CD4-positive, alpha-beta T cell (primary cell): Measurements from ENCODE around the gene BANF2. TPM values are rescaled to one million over a fixed set of nuclear protein-coding genes. Genes with fewer than 3 reads are reported as not detected.

Source experiments
- ATAC-seq: fragments of 200-7000 bp; cut with Tn5 transposase; one replicate; pipeline ENCODE4 v1.10.0; 2022; ENCODE audit warnings: mild to moderate bottlenecking; ENCODE audit not compliant: poor library complexity
- CTCF ChIA-PET: fragments of 350-600 bp; sonication (Branson Sonifier 250); formaldehyde crosslinking; loops from one replicate; lab custom pipeline; 2021; ENCODE audit warnings: antibody characterized with exemption, inconsistent platforms; lab: Charles Lee
- POLR2A ChIA-PET: fragments of 350-600 bp; sonication (Branson Sonifier 250); formaldehyde crosslinking; loops from one replicate; lab custom pipeline; 2021; ENCODE audit warnings: antibody characterized with exemption, inconsistent platforms; lab: Charles Lee
- DNase-seq, 14 experiments: peaks; one replicate each; pipeline ENCODE4 v3.0.0-alpha.2; 2013 to 2020; ENCODE audit warnings: mixed read lengths in 2 of 14
- H3K27ac ChIP-seq, 2 donors: one replicate each; pipeline versions ENCODE4 v1.5.1 to v1.7.0; 2013; ENCODE audit warnings: low read length in 2 of 2, low read depth in 1 of 2, mild to moderate bottlenecking in 1 of 2
- H3K27me3 ChIP-seq, 2 experiments: 1 replicate in 1 of 2; 2 replicates in 1 of 2; pipeline versions ENCODE4 v1.6.1 to v1.7.0; 2013; ENCODE audit warnings: low read length in 2 of 2, control low read depth in 1 of 2, mild to moderate bottlenecking in 1 of 2, moderate library complexity in 1 of 2; ENCODE audit not compliant: insufficient read depth in 2 of 2, control insufficient read depth in 1 of 2
- H3K36me3 ChIP-seq: one replicate; pipeline ENCODE4 v1.6.1; 2013; ENCODE audit warnings: low read length, control low read depth; ENCODE audit not compliant: insufficient read depth
- H3K4me1 ChIP-seq: one replicate; pipeline ENCODE4 v1.6.1; 2013; ENCODE audit warnings: low read length, control low read depth; ENCODE audit not compliant: insufficient read depth
- H3K4me3 ChIP-seq: one replicate; pipeline ENCODE4 v1.5.1; 2013; ENCODE audit warnings: mild to moderate bottlenecking, low read length, moderate library complexity
- H3K9me3 ChIP-seq, 2 experiments: 1 replicate in 1 of 2; 2 replicates in 1 of 2; pipeline versions ENCODE4 v1.6.1 to v1.7.0; 2013; ENCODE audit warnings: low read length in 2 of 2, mild to moderate bottlenecking in 2 of 2, control low read depth in 1 of 2, moderate library complexity in 1 of 2; ENCODE audit not compliant: control insufficient read depth in 1 of 2, insufficient read depth in 1 of 2
- H3K27ac Mint-ChIP-seq: one replicate; pipeline ENCODE4 v1.8.0; 2020; ENCODE audit warnings: mixed read lengths
- H3K27me3 Mint-ChIP-seq: one replicate; pipeline ENCODE4 v1.8.0; 2021; ENCODE audit warnings: mixed read lengths
- H3K36me3 Mint-ChIP-seq: one replicate; pipeline ENCODE4 v1.8.0; 2021; ENCODE audit warnings: low read depth, mixed read lengths
- H3K4me1 Mint-ChIP-seq: one replicate; pipeline ENCODE4 v1.8.0; 2021; ENCODE audit warnings: low read depth, mixed read lengths
- H3K4me3 Mint-ChIP-seq: one replicate; pipeline ENCODE4 v1.8.0; 2020; ENCODE audit warnings: mild to moderate bottlenecking, mixed read lengths
- H3K9me3 Mint-ChIP-seq: one replicate; pipeline ENCODE4 v1.8.0; 2020; ENCODE audit warnings: mixed read lengths
- intact Hi-C, 2 experiments: fragments of 100-400 bp; cut with DNase I in 1 of 2; cut with micrococcal nuclease in 1 of 2; formaldehyde crosslinking; loops; one replicate each; pipeline versions ENCODE4 v1.15.1 to v1.9.0; 2023 to 2025; cut with DNase I, micrococcal nuclease
- total RNA-seq, 174 experiments: library from RNA in 2 of 174; stranded (reverse) in 2 of 174; gene quantifications; one replicate each; pipeline ENCODE4 v1.2.3 and lab custom pipeline; 2021 to 2026
- TF ChIP-seq, protein P1 (sequence below): fragments of 200-600 bp; IDR thresholded peaks from one replicate; pipeline ENCODE4 v1.8.0; 2022; ENCODE audit warnings: antibody characterized with exemption, mild to moderate bottlenecking

The BANF2 gene
- total RNA-seq, 2 experiments from 2014 or later, result not detected

DNA sequence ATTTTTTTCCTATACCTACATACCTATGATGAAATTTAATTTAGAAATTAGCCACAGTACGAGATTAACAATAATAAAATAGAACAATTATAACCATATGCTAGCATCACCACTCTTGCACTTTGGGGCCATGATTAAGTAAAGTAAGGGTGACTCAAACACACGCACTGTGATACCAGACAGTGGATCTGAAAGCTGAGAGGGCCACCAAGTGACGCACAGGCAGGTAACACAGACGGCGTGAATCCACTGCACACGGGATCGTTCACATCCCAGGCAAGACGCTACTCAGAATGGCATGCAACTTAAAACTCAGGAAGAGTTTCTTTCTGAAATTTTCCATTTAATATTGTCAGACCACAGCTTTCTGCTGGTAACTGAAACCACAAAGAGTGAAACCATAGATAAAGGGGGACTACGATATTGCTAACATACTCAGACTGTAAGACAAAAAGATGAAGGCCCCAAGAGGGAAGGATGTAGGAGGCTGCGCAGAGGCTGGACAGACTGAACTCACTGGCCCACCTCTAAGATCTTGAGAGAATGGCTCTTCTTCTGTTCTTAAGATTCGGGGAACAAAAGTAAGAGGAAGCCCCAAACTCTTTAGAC lies 35.6 kb upstream of the BANF2 start:
- DNase-seq, result peak in 1 of 14 experiments; percentile 10
- ChIA-PET POLR2A (no interaction called here), CTCF (no interaction called here)
- Mint-ChIP-seq H3K4me3 (no peak overlapping the region), H3K27me3 (no peaks in the 10 kb centered on the region), H3K27ac (no peak overlapping the region), H3K36me3 (peaks cover 16% of the 10 kb centered on the region), H3K4me1 (peaks cover 26% of the 10 kb centered on the region), H3K9me3 (no peaks in the 10 kb centered on the region)
- Histone ChIP-seq H3K9me3 (peaks cover 0 to 10% of the 10 kb centered on the region in 2 experiments), H3K27me3 (no peaks in the 10 kb centered on the region), H3K27ac (no peak overlapping the region), H3K4me1 (peaks cover 19% of the 10 kb centered on the region), H3K36me3 (peaks cover 5% of the 10 kb centered on the region), H3K4me3 (no peak overlapping the region)
- intact Hi-C loops, result no loop called here
- TF ChIP-seq, protein P1, sequence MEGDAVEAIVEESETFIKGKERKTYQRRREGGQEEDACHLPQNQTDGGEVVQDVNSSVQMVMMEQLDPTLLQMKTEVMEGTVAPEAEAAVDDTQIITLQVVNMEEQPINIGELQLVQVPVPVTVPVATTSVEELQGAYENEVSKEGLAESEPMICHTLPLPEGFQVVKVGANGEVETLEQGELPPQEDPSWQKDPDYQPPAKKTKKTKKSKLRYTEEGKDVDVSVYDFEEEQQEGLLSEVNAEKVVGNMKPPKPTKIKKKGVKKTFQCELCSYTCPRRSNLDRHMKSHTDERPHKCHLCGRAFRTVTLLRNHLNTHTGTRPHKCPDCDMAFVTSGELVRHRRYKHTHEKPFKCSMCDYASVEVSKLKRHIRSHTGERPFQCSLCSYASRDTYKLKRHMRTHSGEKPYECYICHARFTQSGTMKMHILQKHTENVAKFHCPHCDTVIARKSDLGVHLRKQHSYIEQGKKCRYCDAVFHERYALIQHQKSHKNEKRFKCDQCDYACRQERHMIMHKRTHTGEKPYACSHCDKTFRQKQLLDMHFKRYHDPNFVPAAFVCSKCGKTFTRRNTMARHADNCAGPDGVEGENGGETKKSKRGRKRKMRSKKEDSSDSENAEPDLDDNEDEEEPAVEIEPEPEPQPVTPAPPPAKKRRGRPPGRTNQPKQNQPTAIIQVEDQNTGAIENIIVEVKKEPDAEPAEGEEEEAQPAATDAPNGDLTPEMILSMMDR, result no peak
- ATAC-seq, result no peak

DNA sequence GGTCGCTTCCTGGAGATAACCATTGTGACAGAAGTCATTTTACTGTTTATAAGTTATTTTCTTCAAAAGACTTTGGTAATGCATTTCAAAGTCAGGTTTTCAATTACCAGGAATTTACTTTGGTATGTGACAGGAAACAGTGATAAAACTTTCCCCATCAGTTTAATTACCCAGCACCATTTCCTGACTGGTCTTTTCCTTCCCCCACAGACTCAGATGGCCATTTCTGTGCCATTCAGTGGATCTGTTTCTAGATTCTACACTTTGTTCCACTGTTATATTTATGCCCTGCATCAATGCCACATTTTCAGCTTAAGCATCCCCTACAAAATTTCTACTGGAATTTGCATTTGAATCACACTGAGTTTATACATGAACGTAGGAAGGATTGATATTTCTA lies 34.0 kb upstream of the BANF2 start:
- H3K27me3 ChIP-seq, result no peaks in the 10 kb centered on the region
- no peaks in the 10 kb centered on the region for H3K9me3 ChIP-seq
- intact Hi-C loops, result no loop called here
- peaks cover 19% of the 10 kb centered on the region for H3K4me1 ChIP-seq
- H3K36me3 Mint-ChIP-seq, result peaks cover 4% of the 10 kb centered on the region
- no peaks in the 10 kb centered on the region for H3K27me3 Mint-ChIP-seq
- no peaks in the 10 kb centered on the region for H3K9me3 Mint-ChIP-seq
- no peak overlapping the region for H3K4me3 Mint-ChIP-seq
- H3K4me1 Mint-ChIP-seq, result peaks cover 26% of the 10 kb centered on the region
- POLR2A ChIA-PET, result interaction anchor here (2.4 kb wide), 1 partner anchor 16 kb away, joined by 11 read pairs; the partner anchor contains the start of gene RRBP1
- CTCF ChIA-PET, result no interaction called here
- no peak for ATAC-seq
- no peak for DNase-seq
- no peak overlapping the region for H3K27ac Mint-ChIP-seq
- TF ChIP-seq, protein P1, result no peak
- no peak overlapping the region for H3K27ac ChIP-seq
- no peak overlapping the region for H3K4me3 ChIP-seq
- H3K36me3 ChIP-seq, result no peaks in the 10 kb centered on the region

DNA sequence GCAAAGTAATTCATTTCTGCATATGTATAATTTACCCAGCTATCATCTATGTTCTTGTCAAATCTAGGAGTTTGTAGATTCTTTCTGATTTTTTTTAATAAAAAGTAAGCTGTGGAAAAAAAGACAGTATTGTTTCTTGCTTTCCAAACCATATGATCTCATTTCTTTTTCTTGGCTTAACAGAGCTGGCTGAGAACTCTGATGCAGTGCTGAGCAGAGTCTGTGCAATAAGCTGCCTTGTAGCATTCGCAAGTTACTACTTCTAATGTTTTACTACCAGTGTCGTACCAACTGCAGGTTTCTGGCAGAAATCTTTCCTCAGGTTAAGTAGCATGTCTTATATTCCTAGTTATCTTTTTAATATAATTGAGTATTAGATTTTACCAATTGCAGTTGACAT lies 33.3 kb upstream of the BANF2 start:
- no peaks in the 10 kb centered on the region for H3K36me3 Mint-ChIP-seq
- no peak overlapping the region for H3K27ac ChIP-seq
- no peak overlapping the region for H3K4me3 Mint-ChIP-seq
- ChIA-PET CTCF (interaction anchor here (1.3 kb wide), 1 partner anchor 16 kb away, joined by 3 read pairs; the partner anchor contains the start of gene RRBP1), POLR2A (interaction anchor here (0.7 to 2.4 kb wide), 2 partner anchors 15 to 368 kb away, joined by 3 to 11 read pairs; partner anchors contain the start of gene RRBP1)
- H3K27me3 ChIP-seq, result no peaks in the 10 kb centered on the region
- H3K27me3 Mint-ChIP-seq, result no peaks in the 10 kb centered on the region
- no peaks in the 10 kb centered on the region for H3K9me3 Mint-ChIP-seq
- H3K36me3 ChIP-seq, result no peaks in the 10 kb centered on the region
- H3K9me3 ChIP-seq, result no peaks in the 10 kb centered on the region
- H3K4me3 ChIP-seq, result no peak overlapping the region
- ATAC-seq (no peak), DNase-seq (no peak)
- TF ChIP-seq, protein P1, result no peak
- H3K4me1 Mint-ChIP-seq, result peaks cover 26% of the 10 kb centered on the region
- peaks cover 19% of the 10 kb centered on the region for H3K4me1 ChIP-seq
- H3K27ac Mint-ChIP-seq, result no peak overlapping the region
- intact Hi-C loops, result no loop called here
